ENCODE measurements around the gene CHST9.
"Not testable (repeated sequence)": the region's sequence is repeated elsewhere in the genome, so short reads cannot be mapped to it uniquely, and the experiment has no call there.

Gene CHST9

DNA sequence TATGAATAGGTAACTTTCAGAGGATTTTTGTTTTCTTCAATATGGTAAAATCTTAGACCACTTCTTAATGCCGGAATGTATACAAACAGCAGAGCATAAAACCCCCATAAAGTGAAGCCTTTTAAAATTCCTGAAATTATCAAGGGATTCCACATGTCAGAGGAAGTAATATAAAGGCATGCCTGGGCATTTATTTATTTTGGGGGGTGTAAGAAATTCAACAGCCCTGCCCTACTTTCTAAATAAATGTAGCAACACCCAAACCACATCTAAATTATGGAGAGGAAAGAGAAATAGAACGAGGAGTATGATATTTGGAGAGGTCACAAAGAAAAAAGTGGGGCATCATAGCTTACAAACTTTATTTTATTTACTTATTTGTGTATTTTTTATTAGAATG is 9.9 kb downstream of the CHST9 start:
- no peak for DNase-seq (ENCODE audit: extremely low read depth in 1 of 2, low read depth in 1 of 2)

DNA sequence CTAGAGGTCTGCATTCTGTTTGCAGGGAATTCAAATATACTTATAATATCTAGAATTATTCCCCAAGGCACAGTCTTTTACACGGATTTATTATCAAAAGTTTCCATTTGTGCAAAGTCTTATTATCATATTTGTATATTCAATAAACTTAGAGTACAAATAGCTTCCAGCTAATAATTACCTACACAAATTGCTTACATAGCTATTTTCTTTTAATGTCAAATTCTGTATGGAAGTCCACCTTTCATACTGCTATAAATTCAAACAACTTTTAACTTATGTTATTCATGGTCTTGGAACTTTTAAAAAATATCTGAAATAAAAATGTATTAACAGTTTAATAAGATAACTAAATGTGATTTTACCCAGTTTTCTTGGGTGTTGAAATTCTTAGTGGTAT is 13.1 kb downstream of the CHST9 start:
- no peak for DNase-seq (ENCODE audit: extremely low read depth in 1 of 2, low read depth in 1 of 2)

DNA sequence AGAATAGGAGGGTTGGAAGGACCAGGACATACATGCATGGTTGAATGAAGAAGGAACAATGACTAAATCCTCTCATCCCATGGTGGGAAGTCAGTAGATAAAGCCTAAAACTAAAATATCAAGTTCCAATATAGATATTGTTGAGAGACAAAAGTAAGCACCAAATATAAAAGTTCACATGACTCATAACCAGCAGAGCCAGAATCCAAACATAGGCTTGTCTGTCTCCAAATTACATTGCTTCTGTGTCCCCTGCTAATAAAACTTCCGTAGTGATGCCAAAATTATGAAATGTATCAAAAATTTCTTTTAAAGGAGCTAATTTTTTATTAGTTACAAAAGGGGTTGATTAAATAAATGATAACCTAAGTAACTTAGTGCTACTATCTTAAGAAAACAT is 19.7 kb downstream of the CHST9 start:
- DNase-seq (ENCODE audit: extremely low read depth in 1 of 2, low read depth in 1 of 2): no peak

DNA sequence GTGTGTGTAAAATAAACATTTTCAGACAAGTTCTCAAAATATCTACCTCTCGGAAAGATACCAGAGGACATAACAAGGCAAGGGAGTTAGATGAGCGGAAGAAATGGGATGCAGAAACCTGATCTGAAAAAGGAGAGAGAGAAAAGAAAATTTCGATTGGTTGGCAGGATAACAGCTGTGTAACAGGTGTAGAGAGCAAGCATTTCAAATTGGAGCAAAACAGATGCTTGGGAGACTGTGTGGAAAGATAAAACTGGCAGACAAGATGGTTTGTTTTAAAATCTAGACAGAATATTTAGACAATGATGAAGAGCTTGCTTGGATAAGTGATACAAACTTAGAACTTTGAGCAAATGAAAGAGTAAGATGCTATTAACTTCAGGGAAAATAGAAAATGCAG is 20.2 kb downstream of the CHST9 start:
- DNase-seq (ENCODE audit: extremely low read depth in 1 of 2, low read depth in 1 of 2): no peak

DNA sequence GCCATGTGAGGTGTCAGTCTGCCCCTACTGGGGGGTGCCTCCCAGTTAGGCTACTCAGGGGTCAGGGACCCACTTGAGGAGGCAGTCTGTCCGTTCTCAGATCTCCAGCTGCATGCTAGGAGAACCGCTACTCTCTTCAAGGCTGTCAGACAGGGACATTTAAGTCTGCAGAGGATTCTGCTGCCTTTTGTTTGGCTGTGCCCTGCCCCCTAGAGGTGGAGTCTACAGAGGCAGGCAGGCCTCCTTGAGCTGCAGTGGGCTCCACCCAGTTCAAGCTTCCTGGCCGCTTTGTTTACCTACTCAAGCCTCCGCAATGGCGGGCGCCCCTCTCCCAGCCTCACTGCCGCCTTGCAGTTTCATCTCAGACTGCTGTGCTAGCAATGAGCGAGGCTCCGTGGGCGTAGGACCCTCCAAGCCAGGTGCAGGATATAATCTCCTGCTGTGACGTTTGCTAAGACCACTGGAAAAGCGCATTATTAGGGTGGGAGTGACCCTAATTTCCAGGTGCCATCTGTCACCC is 21.9 kb downstream of the CHST9 start:
- DNase-seq (ENCODE audit: extremely low read depth in 1 of 2, low read depth in 1 of 2): not testable (repeated sequence)

DNA sequence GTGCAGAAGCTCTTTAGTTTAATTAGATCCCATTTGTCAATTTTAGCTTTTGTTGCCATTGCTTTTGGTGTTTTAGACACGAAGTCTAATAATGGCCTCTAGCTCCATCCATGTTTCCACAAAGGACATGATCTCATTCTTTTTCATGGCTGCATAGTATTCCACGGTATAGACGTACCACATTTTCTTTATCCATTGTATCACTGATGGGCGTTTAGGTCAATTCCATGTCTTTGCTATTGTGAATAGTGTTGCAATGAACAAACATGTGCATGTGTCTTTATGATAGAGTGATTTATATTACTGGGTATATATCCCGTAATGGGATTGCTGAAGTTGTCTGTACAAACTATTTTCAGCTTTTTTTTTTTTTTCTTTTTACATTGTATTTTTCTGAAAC is 35.9 kb downstream of the CHST9 start:
- DNase-seq (ENCODE audit: extremely low read depth in 1 of 2, low read depth in 1 of 2): not testable (repeated sequence)

DNA sequence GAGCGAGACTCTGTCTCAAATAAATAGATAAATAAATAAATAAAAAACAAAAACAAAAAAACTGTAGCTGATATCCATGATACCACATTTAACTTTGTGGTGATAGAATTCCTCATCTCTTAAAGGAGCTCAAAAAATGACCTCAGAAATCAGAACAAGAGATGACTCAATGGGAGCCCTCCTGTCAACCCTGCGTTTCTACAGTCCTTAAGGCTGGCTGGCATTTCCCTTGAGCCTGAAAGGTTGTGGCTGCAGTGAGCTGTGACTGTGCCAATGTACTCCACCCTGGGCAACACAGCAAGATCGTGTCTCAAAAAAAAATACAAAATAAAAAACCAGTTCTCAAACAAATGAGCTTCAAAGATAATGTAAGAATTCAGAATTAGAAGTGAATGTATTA is 40.4 kb downstream of the CHST9 start:
- DNase-seq (ENCODE audit: extremely low read depth in 1 of 2, low read depth in 1 of 2): no peak

DNA sequence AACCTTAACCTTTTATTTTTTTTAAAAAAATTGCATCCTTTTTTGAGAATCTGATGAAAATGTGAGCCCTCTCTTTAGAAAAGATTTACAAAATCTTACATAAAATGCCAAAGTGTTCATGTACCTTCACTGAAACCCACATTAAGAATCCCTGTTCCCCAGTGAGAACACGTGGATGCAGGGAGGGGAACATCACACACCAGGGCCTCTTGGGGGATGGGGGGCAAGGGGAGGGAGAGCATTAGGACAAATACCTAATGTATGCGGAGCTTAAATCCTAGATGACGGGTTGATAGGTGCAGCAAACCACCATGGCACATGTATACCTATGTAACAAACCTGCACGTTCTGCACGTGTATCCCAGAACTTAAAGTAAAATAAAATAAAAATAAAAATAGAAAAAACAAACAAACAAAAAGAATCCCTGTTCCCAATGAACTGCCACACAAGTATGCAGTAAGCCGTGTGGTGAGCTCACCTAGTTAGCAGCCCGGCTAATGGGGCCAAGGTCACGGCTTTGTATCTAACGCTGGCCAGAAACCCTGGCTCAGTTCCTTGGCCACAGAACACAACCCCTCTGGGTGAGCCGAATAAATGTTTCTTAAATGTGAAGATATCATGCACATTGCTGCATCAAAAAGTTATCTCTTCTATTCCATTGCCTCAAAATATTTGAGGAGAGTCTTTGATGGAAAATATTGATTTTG is 41.4 kb downstream of the CHST9 start:
- no peak for DNase-seq (ENCODE audit: extremely low read depth in 1 of 2, low read depth in 1 of 2)

DNA sequence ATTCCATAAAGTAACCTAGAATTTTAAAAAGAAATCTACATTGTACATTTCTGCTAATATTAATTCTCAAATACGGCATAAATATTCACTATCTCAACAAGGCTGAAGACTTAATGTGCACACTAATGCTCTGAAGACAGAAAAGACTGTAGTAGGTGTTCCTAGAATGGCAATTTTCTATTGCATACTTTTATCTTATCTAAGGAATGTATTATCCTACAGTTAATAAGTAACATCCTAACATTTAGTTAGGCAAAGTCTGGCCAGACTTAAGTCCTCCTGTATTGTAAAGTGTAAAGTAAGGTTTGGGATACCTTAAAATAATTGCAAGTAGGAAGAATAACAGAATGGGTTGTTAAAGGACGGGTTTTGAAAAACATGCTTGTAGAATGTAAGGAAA is 42.2 kb downstream of the CHST9 start:
- DNase-seq (ENCODE audit: extremely low read depth in 1 of 2, low read depth in 1 of 2): no peak

DNA sequence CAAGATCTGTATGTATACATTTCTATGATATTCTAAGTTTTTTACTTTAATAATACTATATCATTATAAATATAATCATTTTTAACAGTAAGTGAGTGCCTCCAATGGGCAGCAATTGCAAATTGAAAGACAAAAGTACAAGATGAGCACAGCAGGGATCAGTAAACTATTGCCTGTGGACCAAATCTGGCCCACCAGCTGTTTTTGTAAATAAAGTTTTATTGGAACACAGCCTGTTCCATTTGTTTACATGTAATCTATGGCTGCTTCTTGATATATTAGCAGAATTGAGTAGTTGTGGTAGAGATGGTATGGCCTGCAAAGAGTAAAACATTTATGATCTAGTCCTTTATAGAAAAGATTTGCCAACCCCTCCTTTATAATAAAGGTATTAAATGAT is 43.2 kb downstream of the CHST9 start:
- DNase-seq (ENCODE audit: extremely low read depth in 1 of 2, low read depth in 1 of 2): no peak

DNA sequence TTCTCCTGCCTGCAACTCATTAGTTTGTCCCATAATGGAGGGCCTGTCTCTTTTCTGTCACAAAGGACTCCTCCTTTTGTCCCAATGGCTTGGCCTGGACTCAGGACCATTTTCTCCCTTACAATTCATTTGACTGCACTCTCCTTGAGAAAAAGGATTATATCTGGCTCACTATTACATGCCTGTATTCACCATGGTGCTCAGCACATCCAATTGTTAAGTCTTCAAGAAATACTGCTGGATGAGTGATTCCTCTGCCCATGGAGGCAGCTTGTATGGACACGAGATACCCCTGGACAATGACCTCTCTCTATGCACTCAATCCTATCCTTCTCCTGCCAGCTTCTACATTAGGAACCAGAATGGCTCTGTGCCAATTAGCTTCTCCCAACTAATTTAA is 47.0 kb downstream of the CHST9 start:
- DNase-seq (ENCODE audit: extremely low read depth in 1 of 2, low read depth in 1 of 2): no peak

DNA sequence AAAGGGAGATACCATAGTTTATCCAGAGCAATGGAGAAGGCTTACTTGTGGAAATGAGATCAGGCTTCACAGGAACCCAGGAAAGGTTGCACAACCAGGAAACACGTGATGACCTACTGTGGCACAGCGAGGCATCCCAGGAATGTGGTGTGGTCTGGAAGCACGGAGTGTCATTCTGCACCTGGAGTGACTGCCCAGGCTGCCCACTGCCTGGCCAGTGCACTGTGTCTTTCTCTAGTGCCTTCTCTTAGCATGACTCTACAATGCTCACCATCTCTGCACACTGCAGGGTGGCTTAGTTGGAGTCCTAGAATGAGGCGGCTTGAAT is 48.9 kb downstream of the CHST9 start:
- DNase-seq (ENCODE audit: extremely low read depth in 1 of 2, low read depth in 1 of 2): no peak

DNA sequence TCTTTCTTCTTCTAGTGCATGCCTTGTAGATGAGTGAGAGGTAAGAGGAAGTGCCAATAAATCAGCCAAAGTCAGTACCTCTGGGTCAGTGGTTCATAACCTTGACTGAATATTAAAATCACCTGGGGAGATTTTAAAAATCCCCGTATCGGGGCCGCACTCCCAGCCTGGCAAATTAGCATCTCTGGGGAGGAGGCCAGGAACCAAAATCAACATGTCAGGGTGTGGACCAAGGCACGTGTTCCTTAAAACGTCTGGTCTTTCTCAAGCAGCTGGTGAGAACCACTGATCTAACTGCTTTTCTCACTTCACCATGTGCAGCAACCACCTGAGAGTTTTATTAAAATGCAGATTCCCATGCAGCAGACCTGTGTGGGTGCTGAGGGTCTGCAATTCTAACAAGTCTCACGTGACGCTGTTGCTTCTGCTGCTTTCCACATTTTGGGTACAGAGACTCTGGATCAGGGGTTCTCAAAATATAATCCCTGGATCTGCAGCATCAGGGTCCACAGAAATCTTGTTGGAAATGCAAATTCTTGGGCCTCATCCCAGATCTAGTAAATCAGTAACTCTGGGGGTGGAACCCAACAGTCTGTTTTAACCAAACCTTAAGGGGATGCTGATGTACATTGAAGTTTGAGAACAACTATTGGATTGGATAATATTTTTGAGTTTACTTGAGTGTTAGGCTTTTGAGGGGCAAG is 49.5 kb downstream of the CHST9 start:
- DNase-seq (ENCODE audit: extremely low read depth in 1 of 2, low read depth in 1 of 2): no peak

DNA sequence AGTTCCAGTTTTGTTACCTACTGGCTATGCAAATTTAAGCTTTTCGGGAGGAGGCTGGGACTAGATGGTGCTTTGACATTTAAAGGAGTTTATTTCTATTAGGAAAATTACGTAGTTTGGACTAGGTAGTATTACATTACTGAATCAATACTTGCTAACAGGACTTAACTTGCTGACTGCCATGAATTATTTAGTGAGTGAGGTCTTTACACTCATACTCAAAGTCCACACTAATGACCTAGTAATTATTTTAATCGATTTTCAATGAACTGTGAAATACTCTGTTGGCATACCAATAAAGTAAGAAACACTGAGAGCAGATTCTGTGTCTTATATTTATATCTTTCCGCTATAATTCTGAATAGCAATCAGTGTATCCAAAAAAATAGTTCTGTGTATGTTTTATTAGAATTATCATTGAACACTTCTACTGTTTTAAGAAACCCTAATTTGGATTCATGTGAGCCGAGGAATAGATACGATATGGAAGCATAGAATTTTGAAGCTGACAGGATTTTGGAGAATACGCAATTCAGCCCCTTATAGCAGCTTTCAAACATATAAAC is 55.0 kb downstream of the CHST9 start:
- DNase-seq (ENCODE audit: extremely low read depth in 1 of 2, low read depth in 1 of 2): no peak

DNA sequence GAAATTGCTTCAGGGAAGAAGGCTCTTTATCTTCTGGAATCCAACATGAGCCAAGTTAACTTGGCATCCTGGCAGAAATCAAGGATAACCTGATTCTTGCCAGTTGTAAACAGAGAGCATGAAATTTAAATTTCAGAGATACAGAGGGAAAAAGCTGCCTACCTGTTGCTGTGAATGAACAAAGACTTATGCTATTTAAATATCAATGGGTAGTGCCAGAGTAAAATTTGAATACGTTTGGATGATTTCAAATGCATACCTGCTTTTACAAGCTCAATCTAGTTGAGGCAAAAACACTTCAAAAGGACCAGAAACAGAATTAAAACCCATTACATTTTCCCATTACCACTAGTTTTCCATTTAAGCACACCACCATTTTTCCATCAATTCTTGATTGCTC is 60.9 kb downstream of the CHST9 start:
- DNase-seq (ENCODE audit: extremely low read depth in 1 of 2, low read depth in 1 of 2): no peak

DNA sequence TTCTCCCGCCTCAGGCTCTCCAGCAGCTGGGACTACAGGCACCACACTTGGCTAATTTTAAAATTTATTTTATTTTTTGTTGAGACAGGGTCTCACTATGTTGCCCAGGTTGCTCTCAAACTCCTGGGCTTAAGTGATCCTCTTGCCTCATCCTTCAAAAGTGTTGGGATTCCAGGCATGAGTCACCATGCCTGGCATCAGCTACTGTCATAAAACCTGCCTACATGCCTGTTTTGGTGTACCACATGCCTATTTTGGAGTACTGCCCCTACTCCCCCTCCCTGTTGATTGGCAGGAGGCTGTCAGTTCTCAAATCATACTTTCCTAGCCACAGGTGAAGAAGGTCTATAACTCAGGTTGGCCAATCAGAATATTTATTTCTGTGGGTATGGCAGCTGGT is 64.0 kb downstream of the CHST9 start:
- DNase-seq (ENCODE audit: extremely low read depth in 1 of 2, low read depth in 1 of 2): no peak

DNA sequence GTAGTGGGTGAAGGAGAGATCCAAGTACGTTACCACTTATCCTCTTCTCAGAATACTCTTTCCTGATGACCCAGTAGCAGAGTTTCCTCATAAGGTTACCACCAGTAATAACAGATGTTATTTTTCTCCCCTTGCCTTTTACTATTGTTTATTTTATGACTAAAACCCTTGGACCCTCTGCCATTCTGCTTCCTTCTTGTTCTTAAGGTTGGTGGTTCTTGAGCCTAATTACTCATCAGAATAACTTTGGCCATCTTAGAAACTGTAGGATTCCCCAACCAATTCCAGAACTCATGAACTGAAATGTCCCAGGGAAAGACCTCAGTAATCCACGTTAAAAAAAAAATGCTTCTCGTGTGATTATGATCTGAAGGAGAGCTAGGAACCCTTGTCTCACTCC is 64.9 kb downstream of the CHST9 start:
- no peak for DNase-seq (ENCODE audit: extremely low read depth in 1 of 2, low read depth in 1 of 2)

DNA sequence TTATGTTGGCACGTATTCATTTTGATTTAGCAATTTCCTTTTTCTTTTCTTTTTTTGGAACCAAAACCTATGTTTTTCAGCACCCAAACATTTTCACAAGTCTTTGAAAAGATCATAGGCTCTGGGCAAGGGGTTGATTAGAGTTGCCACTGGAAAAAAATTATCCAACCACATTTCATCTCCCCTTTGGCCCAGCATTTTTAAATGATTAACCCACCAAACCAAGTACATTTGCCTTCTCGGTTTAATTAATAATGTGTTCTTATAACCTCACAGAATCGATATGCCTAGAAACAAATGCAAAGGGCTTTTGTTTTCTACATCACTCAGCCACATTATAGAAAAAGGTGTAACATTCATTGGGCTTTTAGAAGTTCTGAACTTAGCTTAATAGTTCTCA is 66.1 kb downstream of the CHST9 start:
- DNase-seq (ENCODE audit: extremely low read depth in 1 of 2, low read depth in 1 of 2): no peak

DNA sequence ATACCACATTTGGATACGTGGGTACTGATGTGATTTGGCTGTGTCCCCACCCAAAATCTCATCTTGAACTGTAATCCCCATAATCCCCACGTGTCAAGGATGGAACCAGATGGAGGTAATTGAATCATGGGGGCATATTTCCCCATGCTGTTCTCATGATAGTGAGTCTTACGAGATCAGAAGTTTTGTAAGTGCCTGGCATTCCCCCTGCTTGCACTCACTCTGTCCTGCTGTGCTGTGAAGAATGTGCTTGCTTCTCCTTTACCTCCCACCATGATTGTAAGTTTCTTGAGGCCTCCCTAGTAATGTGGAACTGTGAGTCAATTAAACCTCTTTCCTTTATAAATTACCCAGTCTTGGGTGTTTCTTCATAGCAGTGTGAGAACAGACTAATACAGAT is 70.3 kb downstream of the CHST9 start:
- no peak for DNase-seq (ENCODE audit: extremely low read depth in 1 of 2, low read depth in 1 of 2)

DNA sequence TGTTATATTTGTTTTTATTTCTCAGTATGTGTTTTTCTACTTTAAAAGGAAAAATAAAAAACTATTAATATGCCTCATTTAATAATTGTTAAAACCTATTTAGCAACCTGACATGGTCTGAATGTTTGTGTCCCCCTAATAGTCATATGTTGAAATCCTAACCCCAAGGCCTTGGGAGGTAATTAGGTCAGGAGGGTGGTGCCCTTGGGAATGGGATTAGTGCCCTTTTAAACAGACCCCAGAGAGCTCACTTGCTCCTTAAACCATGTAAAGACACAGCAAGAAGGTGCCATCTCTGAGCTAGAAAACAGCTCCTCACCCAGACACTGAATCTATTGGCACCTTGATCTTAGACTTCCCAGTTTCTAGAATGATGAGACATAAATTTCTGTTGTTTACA is 71.8 kb downstream of the CHST9 start:
- no peak for DNase-seq (ENCODE audit: extremely low read depth in 1 of 2, low read depth in 1 of 2)

DNA sequence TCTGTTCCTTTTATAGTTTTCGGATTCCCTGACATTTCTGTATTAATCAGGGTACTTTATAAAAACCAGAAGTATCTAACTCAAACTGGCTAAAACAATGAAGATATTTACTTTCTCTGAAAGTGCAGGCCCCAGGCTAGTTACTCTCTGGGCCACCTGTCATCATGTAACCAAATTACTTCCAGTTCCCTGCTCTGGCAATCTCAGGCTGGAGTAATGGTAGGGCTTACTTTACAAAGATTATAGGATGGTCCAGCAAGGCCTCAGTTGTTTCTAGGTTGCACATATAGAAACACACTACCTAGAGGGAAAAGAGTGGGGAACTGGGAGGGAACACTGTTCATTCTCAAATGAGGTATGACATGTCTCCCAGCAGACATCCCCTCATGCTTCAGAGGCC is 74.8 kb downstream of the CHST9 start:
- DNase-seq (ENCODE audit: extremely low read depth in 1 of 2, low read depth in 1 of 2): no peak

DNA sequence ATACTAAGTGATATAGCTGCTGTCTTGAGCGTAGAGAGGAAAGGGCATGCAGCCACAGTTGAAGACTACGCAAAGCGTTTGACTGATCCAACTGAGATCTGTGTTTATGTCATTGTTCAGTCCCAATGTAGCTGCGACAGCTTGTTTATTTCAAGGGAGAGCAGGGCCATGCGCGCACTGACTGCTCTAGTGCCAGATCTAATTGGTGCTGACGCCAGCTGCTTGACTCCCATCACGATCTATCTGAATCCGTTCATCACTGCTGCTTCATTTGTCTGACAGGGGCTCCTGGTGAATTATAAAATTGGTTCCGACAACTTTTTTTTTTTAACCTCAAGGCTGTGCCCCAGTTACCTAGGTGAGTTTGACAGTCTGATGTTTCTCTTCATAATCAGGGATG is 75.7 kb downstream of the CHST9 start:
- DNase-seq (ENCODE audit: extremely low read depth in 1 of 2, low read depth in 1 of 2): no peak

All from stimulated activated CD8-positive, alpha-beta memory T cell treated with anti-CD3 and anti-CD28 coated beads, Interleukin-7, amount 100 ng/mL, for 48 hours (primary cell).